HL-60 (cell line): ENCODE measurements around the gene RSU1.

ENCODE experiments used
- POLR2AphosphoS5 ChIP-seq: IDR thresholded peaks from 2 replicates; pipeline ENCODE4 v1.6.1; 2012; ENCODE audit warnings: low read depth
- TF ChIP-seq, protein P1 (sequence below): IDR thresholded peaks from 2 replicates; pipeline ENCODE4 v1.6.1; 2012; ENCODE audit warnings: low read depth; ENCODE audit not compliant: insufficient replicate concordance
- TF ChIP-seq, protein P2 (sequence below): IDR thresholded peaks from one replicate; pipeline ENCODE4 v1.5.1; 2011; ENCODE audit warnings: low read length, control low read depth, inconsistent platforms; ENCODE audit not compliant: insufficient read depth

DNA sequence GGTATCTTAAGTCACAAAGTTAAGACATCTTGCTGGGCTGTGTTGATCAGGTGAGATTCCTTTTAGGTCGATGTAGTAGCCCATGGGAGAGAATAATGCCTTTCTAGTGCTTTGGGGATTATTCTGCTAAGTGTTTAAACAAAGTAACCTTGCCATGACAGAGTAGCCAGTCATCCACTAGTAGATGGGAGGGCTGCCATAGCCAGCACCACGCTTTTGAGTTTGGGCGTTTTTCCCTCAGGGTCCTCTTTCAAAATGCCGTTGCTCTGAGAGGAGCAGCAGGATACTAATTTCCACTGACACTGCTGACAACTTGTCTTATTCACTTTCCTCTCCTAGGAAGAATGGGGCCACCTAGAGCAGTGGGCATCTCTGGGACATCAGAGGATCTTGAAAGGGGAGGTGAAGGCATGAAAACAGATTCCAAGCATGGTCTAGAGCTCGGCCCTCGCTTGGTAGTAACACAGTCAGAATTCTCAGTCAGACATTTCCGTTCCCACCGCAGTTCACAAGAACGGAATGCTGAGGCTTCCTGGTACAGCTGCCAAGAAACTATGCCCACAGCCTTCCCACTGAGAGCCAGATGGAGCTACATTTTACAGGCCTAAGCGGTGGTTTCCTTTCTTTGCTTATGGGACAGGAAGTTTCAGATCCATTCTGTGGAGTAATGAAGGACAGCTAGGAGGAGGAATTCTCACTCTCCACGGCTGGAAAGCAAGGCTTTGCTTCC lies 15.3 kb upstream of the RSU1 start:
- TF ChIP-seq, protein P1, sequence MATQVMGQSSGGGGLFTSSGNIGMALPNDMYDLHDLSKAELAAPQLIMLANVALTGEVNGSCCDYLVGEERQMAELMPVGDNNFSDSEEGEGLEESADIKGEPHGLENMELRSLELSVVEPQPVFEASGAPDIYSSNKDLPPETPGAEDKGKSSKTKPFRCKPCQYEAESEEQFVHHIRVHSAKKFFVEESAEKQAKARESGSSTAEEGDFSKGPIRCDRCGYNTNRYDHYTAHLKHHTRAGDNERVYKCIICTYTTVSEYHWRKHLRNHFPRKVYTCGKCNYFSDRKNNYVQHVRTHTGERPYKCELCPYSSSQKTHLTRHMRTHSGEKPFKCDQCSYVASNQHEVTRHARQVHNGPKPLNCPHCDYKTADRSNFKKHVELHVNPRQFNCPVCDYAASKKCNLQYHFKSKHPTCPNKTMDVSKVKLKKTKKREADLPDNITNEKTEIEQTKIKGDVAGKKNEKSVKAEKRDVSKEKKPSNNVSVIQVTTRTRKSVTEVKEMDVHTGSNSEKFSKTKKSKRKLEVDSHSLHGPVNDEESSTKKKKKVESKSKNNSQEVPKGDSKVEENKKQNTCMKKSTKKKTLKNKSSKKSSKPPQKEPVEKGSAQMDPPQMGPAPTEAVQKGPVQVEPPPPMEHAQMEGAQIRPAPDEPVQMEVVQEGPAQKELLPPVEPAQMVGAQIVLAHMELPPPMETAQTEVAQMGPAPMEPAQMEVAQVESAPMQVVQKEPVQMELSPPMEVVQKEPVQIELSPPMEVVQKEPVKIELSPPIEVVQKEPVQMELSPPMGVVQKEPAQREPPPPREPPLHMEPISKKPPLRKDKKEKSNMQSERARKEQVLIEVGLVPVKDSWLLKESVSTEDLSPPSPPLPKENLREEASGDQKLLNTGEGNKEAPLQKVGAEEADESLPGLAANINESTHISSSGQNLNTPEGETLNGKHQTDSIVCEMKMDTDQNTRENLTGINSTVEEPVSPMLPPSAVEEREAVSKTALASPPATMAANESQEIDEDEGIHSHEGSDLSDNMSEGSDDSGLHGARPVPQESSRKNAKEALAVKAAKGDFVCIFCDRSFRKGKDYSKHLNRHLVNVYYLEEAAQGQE, result no peak
- TF ChIP-seq, protein P2, sequence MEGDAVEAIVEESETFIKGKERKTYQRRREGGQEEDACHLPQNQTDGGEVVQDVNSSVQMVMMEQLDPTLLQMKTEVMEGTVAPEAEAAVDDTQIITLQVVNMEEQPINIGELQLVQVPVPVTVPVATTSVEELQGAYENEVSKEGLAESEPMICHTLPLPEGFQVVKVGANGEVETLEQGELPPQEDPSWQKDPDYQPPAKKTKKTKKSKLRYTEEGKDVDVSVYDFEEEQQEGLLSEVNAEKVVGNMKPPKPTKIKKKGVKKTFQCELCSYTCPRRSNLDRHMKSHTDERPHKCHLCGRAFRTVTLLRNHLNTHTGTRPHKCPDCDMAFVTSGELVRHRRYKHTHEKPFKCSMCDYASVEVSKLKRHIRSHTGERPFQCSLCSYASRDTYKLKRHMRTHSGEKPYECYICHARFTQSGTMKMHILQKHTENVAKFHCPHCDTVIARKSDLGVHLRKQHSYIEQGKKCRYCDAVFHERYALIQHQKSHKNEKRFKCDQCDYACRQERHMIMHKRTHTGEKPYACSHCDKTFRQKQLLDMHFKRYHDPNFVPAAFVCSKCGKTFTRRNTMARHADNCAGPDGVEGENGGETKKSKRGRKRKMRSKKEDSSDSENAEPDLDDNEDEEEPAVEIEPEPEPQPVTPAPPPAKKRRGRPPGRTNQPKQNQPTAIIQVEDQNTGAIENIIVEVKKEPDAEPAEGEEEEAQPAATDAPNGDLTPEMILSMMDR, result no peak
- TF ChIP-seq POLR2AphosphoS5, result no peak
